OCI-LY7 (cell line): ENCODE data around the gene RFC1. TPM values are rescaled to one million over a fixed set of nuclear protein-coding genes. Genes with fewer than 3 reads are reported as not detected.

Source experiments
- BruUV-seq: library from RNA; stranded (reverse); fragments of 400-500 nt; replicated peaks from 2 replicates; lab custom pipeline; 2021; lab: Mats Ljungman, UMichigan
- CTCF ChIA-PET: fragments of 300-600 bp; sonication (Branson Sonifier 250); formaldehyde crosslinking; loops from one replicate; lab custom pipeline; 2022; ENCODE audit warnings: antibody characterized with exemption; ENCODE audit not compliant: unreplicated experiment; lab: Charles Lee
- POLR2A ChIA-PET: fragments of 300-600 bp; sonication (Branson Sonifier 250); formaldehyde crosslinking; loops from one replicate; lab custom pipeline; 2022; ENCODE audit warnings: antibody characterized with exemption; lab: Charles Lee
- DNase-seq: peaks from one replicate; pipeline ENCODE4 v3.0.0-alpha.2; 2015; ENCODE audit warnings: low spot score
- H2AFZ ChIP-seq: fragments of 200-600 bp; sonication (generic), shearing (Covaris generic); 2 replicates; pipeline ENCODE4 v1.6.1; 2014; ENCODE audit warnings: mild to moderate bottlenecking, antibody characterized with exemption, low read length, moderate library complexity
- H3K27ac ChIP-seq: fragments of 200-600 bp; sonication (generic); 2 replicates; pipeline ENCODE4 v1.5.1; 2014; ENCODE audit warnings: mixed run types, low read depth, mild to moderate bottlenecking, moderate library complexity, low read length, inconsistent platforms; ENCODE audit not compliant: poor library complexity, severe bottlenecking
- H3K36me3 ChIP-seq: fragments of 200-600 bp; sonication (generic); 2 replicates; pipeline ENCODE4 v1.6.1; 2014; ENCODE audit warnings: mild to moderate bottlenecking, antibody characterized with exemption, low read length, moderate library complexity, mixed read lengths; ENCODE audit not compliant: insufficient read depth
- H3K4me1 ChIP-seq: fragments of 200-600 bp; sonication (generic); 2 replicates; pipeline ENCODE4 v1.5.1; 2014; ENCODE audit warnings: mild to moderate bottlenecking, low read length; ENCODE audit not compliant: insufficient read depth, poor library complexity, severe bottlenecking
- H3K4me2 ChIP-seq: fragments of 200-600 bp; sonication (generic); 2 replicates; pipeline ENCODE4 v1.6.1; 2014; ENCODE audit warnings: mild to moderate bottlenecking, low read length
- H3K4me3 ChIP-seq: fragments of 200-600 bp; sonication (generic); 2 replicates; pipeline ENCODE4 v1.5.1; 2014; ENCODE audit warnings: mild to moderate bottlenecking, low read depth, low read length; ENCODE audit not compliant: poor library complexity, severe bottlenecking
- H3K79me2 ChIP-seq: fragments of 200-600 bp; sonication (generic); 2 replicates; pipeline ENCODE4 v1.6.1; 2016; ENCODE audit warnings: low read depth, mild to moderate bottlenecking, low read length, moderate library complexity, mixed read lengths; ENCODE audit not compliant: insufficient read depth
- H3K9me2 ChIP-seq: fragments of 200-600 bp; sonication (generic); 2 replicates; pipeline ENCODE4 v1.6.1; 2016; ENCODE audit warnings: mild to moderate bottlenecking, low read length, mixed read lengths; ENCODE audit not compliant: insufficient read depth
- H3K9me3 ChIP-seq: fragments of 200-600 bp; sonication (generic); 2 replicates; pipeline ENCODE4 v1.6.1; 2014; ENCODE audit warnings: mild to moderate bottlenecking, mixed run types, low read length, mixed read lengths
- H4K20me1 ChIP-seq: fragments of 200-600 bp; sonication (generic); 2 replicates; pipeline ENCODE4 v1.6.1; 2014; ENCODE audit warnings: mild to moderate bottlenecking, antibody characterized with exemption, low read length, moderate library complexity, mixed read lengths; ENCODE audit not compliant: insufficient read depth
- EZH2phosphoT487 ChIP-seq: fragments of 200-600 bp; sonication (generic); IDR thresholded peaks from 2 replicates; pipeline ENCODE4 v1.6.1; 2018; ENCODE audit warnings: low read depth, borderline replicate concordance, mild to moderate bottlenecking, mixed run types, antibody characterized with exemption, low read length, moderate library complexity, mixed read lengths
- intact Hi-C: fragments of 100-400 bp; cut with micrococcal nuclease; formaldehyde crosslinking; loops from one replicate; pipeline ENCODE4 v1.10.0; 2022; ENCODE audit not compliant: unreplicated experiment
- total RNA-seq, 2 experiments: library from RNA; depleted of rRNA in 1 of 2; stranded (reverse); fragments of >200 nt in 1 of 2; shearing (Covaris generic) in 1 of 2; gene quantifications; 2 replicates each; pipeline ENCODE4 v1.2.3, GENCODE V29; 2014 to 2022
- TF ChIP-seq, protein P1 (sequence below): fragments of 200-600 bp; sonication (generic); conservative IDR thresholded peaks from 2 replicates; pipeline ENCODE4 v1.5.1; 2014; ENCODE audit warnings: mild to moderate bottlenecking, antibody characterized with exemption, low read length, moderate library complexity, mixed read lengths

Gene RFC1
- total RNA-seq, 2 experiments from 2014 or later: 72.7 to 129 TPM

GRCh38 chr4:39342731-39343130, 23.4 kb downstream of the RFC1 start:
- ChIA-PET CTCF (interaction anchor here (0.6 kb wide), 1 partner anchor 28 kb away, joined by 3 read pairs; no protein-coding TSS in a partner anchor), POLR2A (no interaction called here)
- no peak for DNase-seq
- no TSS peak for BruUV-seq
- Histone ChIP-seq H4K20me1 (no peaks in the 10 kb centered on the region), H2AFZ (no peak overlapping the region), H3K9me2 (no peaks in the 10 kb centered on the region), H3K36me3 (peaks cover 98% of the 10 kb centered on the region), H3K4me3 (no peak overlapping the region), H3K79me2 (peaks cover 90% of the 10 kb centered on the region), H3K4me1 (no peaks in the 10 kb centered on the region), H3K9me3 (no peaks in the 10 kb centered on the region), H3K4me2 (no peak overlapping the region), H3K27ac (no peak overlapping the region)
- TF ChIP-seq, protein P1, sequence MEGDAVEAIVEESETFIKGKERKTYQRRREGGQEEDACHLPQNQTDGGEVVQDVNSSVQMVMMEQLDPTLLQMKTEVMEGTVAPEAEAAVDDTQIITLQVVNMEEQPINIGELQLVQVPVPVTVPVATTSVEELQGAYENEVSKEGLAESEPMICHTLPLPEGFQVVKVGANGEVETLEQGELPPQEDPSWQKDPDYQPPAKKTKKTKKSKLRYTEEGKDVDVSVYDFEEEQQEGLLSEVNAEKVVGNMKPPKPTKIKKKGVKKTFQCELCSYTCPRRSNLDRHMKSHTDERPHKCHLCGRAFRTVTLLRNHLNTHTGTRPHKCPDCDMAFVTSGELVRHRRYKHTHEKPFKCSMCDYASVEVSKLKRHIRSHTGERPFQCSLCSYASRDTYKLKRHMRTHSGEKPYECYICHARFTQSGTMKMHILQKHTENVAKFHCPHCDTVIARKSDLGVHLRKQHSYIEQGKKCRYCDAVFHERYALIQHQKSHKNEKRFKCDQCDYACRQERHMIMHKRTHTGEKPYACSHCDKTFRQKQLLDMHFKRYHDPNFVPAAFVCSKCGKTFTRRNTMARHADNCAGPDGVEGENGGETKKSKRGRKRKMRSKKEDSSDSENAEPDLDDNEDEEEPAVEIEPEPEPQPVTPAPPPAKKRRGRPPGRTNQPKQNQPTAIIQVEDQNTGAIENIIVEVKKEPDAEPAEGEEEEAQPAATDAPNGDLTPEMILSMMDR: no peak
- no peak for TF ChIP-seq EZH2phosphoT487
- intact Hi-C loops: no loop called here

DNA sequence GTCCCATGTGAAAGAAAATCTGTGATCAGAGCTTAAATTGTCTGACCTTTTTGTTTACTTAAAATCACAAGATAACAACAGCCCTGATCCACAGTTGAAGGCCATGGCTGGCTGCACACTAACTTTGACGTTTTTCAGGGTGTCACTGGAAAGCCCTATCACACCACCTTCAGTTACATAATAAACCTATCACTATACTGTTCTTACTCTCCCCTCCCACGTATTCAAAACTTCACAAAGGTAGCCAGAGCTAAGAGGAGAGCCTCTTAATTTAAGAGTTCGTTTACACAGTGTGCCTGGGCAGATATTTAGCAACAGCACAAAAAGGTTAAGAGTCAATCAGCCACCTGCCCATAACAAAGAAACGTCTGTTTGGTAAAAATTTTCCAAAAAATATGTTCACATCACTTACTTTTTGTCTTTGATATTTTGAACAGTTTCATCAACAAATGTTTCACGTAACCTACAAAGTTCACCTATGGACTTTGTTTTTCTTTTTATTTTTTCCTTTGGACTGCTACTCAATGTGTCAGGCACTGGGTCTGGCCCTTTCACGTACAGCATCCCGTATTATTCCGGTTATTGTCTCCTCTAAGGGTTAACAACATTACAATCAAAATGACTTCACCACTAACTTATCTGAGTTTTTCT, 25.0 kb downstream of the RFC1 start:
- no peaks in the 10 kb centered on the region for H3K4me1 ChIP-seq
- no peak overlapping the region for H3K27ac ChIP-seq
- BruUV-seq: no TSS peak
- intact Hi-C loops: no loop called here
- TF ChIP-seq, protein P1: no peak
- TF ChIP-seq EZH2phosphoT487: no peak
- H4K20me1 ChIP-seq: no peaks in the 10 kb centered on the region
- no peak for DNase-seq
- ChIA-PET POLR2A (interaction anchor here (0.5 to 1.5 kb wide), 6 partner anchors 12 to 1221 kb away, joined by 3 to 5 read pairs (median 4); no protein-coding TSS in a partner anchor), CTCF (no interaction called here)
- no peak overlapping the region for H3K4me3 ChIP-seq
- H3K79me2 ChIP-seq: peaks cover 87% of the 10 kb centered on the region
- H2AFZ ChIP-seq: no peak overlapping the region
- no peaks in the 10 kb centered on the region for H3K9me2 ChIP-seq
- peaks cover 85% of the 10 kb centered on the region for H3K36me3 ChIP-seq
- H3K9me3 ChIP-seq: no peaks in the 10 kb centered on the region
- no peak overlapping the region for H3K4me2 ChIP-seq

DNA sequence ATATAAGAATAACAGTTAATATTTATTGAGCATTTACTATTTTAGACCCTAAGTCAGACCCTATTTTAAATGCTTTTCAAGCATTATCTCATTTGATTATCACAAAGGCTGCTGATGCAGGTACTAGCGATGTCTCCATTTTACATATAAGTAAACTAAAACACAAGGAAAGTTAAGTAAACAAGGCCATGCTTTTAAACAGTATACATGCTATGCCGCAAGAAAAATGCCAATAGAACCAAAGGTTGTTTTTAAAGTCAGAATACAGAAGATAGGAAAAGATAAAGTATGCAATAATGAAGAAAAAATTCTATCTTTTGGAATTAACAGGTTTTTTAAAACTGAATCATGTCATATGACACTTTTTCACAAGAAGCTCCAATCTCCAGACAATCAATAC, 26.2 kb downstream of the RFC1 start:
- ChIA-PET POLR2A (interaction anchor here (0.7 to 1.5 kb wide), 4 partner anchors 14 to 642 kb away, joined by 3 to 5 read pairs (median 4); no protein-coding TSS in a partner anchor), CTCF (no interaction called here)
- H2AFZ ChIP-seq: no peak overlapping the region
- no TSS peak for BruUV-seq
- DNase-seq: no peak
- no peak for TF ChIP-seq EZH2phosphoT487
- TF ChIP-seq, protein P1: no peak
- no peaks in the 10 kb centered on the region for H3K9me3 ChIP-seq
- no peaks in the 10 kb centered on the region for H4K20me1 ChIP-seq
- intact Hi-C loops: no loop called here
- H3K79me2 ChIP-seq: peaks cover 87% of the 10 kb centered on the region
- H3K4me3 ChIP-seq: no peak overlapping the region
- H3K4me1 ChIP-seq: no peaks in the 10 kb centered on the region
- no peak overlapping the region for H3K4me2 ChIP-seq
- no peak overlapping the region for H3K27ac ChIP-seq
- H3K9me2 ChIP-seq: no peaks in the 10 kb centered on the region
- H3K36me3 ChIP-seq: peaks cover 73% of the 10 kb centered on the region
